ENCODE data around the gene TTYH2.
"Not testable (repeated sequence)": the region's sequence is repeated elsewhere in the genome, so short reads cannot be mapped to it uniquely, and the experiment has no call there.

TTYH2 gene

DNA sequence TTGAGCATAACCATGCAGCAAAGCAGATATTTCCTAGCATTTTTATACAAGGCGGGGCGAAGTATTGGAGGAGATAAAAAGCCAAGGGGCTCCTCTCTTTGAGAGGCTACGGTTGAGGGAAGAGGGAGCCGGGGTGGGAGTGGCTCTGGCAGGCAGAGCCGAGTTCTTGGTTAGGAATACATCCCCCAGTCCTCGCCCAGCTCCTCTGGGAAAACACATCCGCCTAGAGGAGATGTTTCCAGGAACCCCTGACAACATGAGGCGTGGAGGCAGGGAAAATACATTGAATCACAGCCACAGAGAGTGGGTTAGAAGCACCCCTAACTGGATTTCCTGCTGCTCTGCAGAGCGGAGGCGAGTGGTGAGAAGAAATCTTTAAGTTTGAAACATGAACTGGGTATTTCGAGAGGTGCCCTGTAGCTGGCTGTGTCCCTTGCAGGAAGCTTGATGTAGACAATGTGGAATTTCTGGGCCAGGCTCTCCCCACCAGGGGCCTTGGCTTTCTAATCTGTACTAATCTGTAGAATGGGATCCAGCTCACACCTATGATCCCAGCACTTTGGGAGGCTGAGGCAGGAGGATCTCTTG is 27.3 kb downstream of the TTYH2 start:
- DNase-seq, result no peak

DNA sequence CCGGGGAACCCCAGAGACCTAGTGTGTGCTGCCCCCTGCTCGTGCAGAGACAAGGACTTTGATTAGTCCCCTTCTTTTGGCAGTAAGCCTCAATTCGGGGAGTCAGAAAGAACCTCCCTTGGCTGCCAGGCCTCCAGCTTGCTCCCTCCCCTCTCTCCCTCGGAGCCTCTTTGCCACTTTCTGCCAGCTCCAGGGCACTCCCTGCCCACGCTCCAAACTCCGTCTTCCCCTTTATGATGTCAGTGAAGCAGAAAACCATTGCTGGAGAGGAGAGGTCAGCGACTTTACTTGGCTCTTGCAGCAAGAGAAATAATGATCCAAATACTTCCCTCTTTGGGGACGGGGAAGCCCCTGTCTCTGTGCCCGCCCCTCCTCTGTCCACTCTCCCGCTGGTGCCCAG is 28.1 kb downstream of the TTYH2 start:
- DNase-seq, result no peak

DNA sequence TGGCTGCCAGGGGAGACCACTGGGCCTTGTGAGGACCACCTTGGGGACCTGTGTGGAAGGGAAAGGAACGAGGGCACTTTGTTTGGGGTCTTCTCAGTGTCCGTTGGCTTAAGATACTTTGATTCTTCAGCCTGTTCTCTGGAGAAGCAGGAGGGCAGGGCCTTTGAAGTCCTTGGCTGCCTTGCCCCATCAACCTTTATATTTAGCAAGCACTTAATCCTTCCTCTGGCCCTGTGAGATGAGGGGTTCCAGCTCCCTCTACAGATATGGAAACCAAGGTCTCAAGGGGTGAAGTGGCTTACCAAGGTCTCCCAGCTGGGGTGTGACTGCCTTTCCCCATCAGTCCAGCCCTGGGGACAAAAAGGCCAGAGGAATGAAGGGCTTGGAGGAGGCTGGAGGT is 28.5 kb downstream of the TTYH2 start:
- DNase-seq, result no peak

GRCh38 chr17:74243013-74243755 is 29.8 kb downstream of the TTYH2 start:
- DNase-seq, result no peak

- DNase-seq, result no peak
These were observed 30.8 kb downstream of the TTYH2 start for GRCh38 chr17:74244128-74244527.

- no peak for DNase-seq
These were observed 31.2 kb downstream of the TTYH2 start for GRCh38 chr17:74244548-74244947.

GRCh38 chr17:74245145-74245831 is 31.9 kb downstream of the TTYH2 start:
- DNase-seq, result no peak

DNA sequence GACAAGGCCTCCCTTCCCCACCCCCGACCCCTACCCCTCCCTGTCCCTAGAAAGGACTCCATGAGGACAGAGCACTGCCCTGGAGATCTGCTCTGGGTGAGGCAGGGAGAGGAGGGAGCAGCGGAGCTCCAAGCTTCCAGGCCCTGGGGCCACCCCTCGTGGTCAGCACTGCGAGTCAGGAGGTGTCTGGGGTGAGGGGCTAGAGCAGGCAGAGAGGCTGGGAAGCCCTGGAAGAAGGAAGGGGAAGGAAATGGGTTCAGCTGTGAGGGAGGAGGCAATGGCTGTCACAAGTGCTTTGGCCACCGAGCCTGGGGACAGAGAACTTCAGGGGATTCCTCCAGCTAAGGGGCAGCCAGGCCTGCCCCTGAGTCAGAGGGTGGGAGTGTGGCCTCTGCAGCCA is 32.5 kb downstream of the TTYH2 start:
- DNase-seq, result no peak

GRCh38 chr17:74249590-74250270 is 36.4 kb downstream of the TTYH2 start:
- no peak for DNase-seq

GRCh38 chr17:74250324-74250995 is 37.1 kb downstream of the TTYH2 start:
- DNase-seq, result no peak

DNA sequence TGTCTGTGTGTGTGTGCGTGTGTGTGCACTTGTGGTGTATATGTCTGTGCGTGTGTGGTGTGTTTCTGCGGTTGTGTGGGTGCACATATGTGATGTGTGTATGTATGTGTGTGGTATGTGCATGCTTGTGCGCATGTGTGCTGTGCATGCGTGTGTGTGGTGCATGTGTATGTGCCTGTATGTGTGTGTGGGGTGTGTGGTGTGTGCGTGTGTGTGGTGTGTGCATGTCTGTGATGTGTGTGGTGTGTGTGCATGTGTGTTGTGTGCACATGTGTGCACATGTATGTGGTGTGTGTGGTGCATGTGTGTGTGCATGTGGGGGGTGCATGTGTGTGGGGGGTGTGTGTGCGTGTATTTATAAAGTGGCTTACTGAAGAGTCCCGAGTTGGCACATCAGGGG is 37.7 kb downstream of the TTYH2 start:
- no peak for DNase-seq

GRCh38 chr17:74251569-74251968 is 38.2 kb downstream of the TTYH2 start:
- no peak for DNase-seq

DNA sequence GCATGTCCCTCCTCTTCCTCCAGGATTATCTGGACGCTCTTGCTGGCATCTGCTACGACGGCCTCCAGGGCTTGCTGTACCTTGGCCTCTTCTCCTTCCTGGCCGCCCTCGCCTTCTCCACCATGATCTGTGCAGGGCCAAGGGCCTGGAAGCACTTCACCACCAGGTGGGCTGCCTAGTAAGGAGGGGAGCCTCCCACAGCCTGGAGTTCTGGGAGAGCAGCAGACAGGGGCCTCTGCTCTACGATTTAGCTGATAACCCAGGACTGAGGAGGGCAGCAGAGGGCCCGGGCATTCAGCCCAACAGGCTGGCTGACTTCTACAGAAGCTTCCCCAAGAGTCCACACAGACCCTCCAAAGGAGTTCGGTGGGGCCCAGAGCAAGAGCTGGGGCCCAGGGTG is 38.8 kb downstream of the TTYH2 start:
- DNase-seq, result no peak

DNA sequence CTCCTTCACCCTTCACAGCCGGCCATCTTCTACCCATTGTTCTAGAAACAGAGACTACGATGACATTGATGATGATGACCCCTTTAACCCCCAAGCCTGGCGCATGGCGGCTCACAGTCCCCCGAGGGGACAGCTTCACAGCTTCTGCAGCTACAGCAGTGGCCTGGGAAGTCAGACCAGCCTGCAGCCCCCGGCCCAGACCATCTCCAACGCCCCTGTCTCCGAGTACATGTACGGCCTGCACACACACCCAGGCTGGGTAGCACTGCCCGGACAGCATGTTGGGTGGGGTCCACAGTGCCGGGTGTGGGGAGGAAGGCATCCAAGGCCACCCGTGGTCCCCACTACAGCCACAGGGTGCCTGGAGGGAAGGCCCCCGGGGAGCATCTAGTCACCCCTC is 39.7 kb downstream of the TTYH2 start:
- no peak for DNase-seq

DNA sequence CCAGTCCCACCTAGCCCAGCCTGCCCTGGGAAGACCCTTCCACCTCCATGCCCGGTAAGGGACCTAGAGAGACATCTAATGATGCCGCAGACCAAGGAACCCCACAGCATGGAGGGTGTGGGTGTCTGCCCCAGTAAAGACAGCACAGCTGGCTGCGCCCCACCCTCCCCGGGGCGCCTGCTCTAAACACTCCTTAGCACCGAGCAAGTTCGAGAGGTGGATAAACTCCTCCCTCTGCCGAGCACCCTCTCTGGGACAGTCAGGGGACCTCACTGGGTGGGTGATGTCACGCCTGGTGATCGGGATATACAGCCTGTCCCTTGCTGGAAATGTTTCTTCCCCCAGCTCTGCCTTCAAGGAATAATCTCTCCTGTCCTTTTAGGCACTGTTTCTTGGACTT is 43.9 kb downstream of the TTYH2 start:
- no peak for DNase-seq

DNA sequence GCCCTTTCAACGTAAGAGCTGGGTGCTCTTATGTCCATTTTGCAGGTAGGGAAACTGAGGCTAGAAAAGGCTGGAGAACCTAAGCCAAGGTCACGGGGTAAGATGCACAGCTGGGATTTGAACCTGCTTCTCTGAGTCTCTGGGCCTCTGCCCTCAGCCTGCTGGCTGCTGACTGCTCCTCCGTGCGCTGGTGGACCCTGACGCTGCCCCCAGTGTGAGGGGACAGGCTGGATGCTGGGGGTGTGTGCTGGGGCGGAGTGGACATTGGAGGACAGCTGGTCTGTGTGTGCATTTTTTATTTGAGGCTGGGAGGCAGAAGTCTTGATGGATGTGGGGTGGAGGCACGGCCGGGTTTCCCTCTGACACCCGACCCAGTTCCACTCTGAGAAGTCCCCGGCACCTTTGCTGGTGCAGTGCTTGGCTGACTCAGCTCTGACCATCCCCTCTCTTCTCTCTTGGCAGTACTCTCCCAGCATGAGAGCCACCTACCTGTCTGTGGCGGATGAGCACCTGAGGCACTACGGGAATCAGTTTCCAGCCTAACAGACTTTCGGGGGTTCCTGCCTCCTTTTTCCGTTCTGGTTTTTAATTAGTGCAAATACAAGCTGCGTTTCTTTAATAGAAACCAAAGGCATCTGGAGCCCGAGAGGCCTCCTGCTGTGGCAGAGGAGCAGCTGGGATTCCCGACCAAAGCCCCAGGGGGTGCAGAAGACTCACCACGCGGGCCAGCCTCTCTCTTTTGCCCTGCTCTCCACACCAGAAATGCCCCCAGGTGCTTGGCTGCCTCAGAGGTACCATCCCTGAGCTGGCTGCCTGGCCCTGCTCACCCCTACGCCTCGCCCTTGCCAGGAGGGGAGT is 46.5 kb downstream of the TTYH2 start:
- no peak for DNase-seq

- no peak for DNase-seq
These were observed 47.1 kb downstream of the TTYH2 start for GRCh38 chr17:74260525-74260850.

DNA sequence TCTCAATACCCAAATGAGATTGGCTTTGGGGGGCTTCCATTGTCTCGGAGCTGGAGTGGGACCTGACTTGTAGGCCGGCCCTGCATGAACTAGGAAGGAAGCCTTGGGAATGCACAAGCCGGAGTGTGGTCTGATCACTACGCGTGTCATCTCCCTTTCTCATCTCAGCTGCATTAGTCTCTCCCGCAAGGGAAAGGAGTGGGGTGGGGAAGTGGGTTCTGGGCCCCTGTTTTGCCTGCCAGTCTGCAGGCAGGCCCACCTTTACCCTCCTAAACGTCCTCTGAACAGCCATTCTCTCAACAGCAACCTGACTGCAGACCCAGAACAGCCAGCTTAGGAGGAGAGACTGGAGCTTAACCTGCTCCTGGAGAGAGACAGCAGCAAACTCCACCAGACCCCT is 49.2 kb downstream of the TTYH2 start:
- DNase-seq, result no peak

DNA sequence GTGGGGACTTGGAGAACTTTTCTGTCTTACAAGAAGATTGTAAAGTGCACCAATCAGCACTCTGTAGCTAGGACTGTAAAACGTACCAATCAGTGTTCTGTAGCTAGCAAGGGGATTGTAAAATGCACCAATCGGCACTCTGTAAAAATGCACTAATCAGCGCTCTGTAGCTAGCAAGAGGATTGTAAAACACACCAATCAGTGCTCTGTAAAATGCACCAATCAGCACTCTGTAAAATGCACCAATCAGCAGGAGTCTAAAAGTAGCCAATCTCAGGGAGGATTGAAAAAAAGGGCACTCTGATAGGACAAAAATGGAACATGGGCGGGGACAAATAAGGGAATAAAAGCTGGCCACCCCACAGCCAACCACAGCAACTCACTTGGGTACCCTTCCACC is 53.7 kb downstream of the TTYH2 start:
- not testable (repeated sequence) for DNase-seq

GRCh38 chr17:74267579-74267978 is 54.2 kb downstream of the TTYH2 start:
- DNase-seq, result no peak

GRCh38 chr17:74267987-74268499 is 54.7 kb downstream of the TTYH2 start:
- DNase-seq, result no peak

GRCh38 chr17:74268558-74268957 is 55.2 kb downstream of the TTYH2 start:
- no peak for DNase-seq
